Effector CD4-positive, alpha-beta T cell (primary cell): ENCODE results near the gene OPN1LW.
"Not testable (repeated sequence)": the region's sequence is repeated elsewhere in the genome, so short reads cannot be mapped to it uniquely, and the experiment has no call there.

Experiments
- DNase-seq: peaks from one replicate; pipeline ENCODE4 v3.0.0-alpha.2; 2020

The OPN1LW gene

GRCh38 chrX:154135458-154136229 is 8.4 kb upstream of the OPN1LW start:
- no peak for DNase-seq

GRCh38 chrX:154136627-154137161 is 7.3 kb upstream of the OPN1LW start:
- peak; percentile 55 for DNase-seq

- DNase-seq: no peak
These were observed 5.2 kb upstream of the OPN1LW start for GRCh38 chrX:154138857-154139256.

- DNase-seq: no peak
These were observed 3.8 kb upstream of the OPN1LW start for GRCh38 chrX:154140206-154140605.

- no peak for DNase-seq
These were observed 3.3 kb upstream of the OPN1LW start for GRCh38 chrX:154140742-154141141.

- DNase-seq: no peak
These were observed 1.7 kb upstream of the OPN1LW start for GRCh38 chrX:154142386-154142785.

GRCh38 chrX:154142950-154143745 is 895 bp upstream of the OPN1LW start:
- no peak for DNase-seq

DNA sequence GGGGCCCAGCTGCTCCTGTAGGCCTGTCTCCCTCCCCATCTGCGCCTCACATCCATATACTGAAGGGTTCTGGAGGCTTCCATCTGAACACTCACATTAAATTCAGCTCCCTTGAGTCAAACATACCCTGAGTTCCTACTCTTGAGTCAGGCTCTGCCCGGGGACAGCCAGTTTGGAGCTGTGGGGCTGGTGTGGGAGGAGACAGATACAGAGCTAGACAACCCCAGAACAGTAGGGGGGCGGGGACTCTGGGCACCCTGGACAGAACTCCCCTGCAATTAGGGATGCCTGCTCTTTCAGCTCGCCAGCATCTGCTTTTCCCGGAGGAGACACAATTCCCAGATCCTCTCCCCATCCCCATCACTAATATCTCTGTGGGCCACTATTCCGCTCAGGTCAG is 7.0 kb downstream of the OPN1LW start:
- DNase-seq: not testable (repeated sequence)

- not testable (repeated sequence) for DNase-seq
These were observed 12.2 kb downstream of the OPN1LW start for GRCh38 chrX:154156221-154156620.

DNA sequence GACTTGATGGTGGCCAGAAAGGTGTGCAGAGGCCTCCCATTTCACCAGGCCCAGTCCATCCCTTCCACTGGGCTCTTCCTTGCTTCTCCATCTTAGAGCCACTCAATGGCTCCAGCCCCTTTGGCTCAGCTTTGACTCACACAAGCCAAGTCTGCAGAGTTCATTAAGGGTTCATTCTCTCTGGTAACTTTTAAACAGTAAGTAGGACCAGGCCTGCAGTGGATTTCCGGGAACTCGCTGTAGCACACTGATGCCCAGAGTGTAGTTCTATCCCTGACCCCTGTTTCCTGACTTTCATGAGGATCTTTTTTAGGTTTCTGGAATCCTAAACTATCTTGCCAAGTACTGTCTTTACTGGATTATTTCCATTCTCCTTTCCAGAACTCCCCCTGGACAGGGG is 13.2 kb downstream of the OPN1LW start:
- not testable (repeated sequence) for DNase-seq

- not testable (repeated sequence) for DNase-seq
These were observed 15.3 kb downstream of the OPN1LW start for GRCh38 chrX:154159345-154159744.

GRCh38 chrX:154164902-154165301 is 20.9 kb downstream of the OPN1LW start:
- not testable (repeated sequence) for DNase-seq

DNA sequence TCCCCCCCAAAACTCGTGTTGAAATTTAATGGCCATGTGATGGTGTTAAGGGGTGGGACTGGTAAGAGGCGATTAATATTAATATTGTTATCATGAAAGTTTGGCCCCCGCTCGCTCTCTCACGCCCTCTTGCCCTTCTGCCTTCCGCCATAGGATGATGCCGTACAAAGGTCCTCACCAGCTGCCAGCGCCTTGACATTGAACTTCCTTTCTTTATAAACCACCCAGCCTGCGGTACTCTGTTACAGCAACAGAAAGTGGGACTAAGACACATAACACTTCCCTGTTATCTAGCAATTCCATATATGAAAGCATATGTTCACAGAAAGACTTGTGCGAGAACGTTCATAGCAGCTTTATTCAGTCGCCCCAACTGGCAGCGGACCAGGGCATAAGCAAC is 24.3 kb downstream of the OPN1LW start:
- not testable (repeated sequence) for DNase-seq

GRCh38 chrX:154172535-154172943 is 28.5 kb downstream of the OPN1LW start:
- not testable (repeated sequence) for DNase-seq

- not testable (repeated sequence) for DNase-seq
These were observed 30.3 kb downstream of the OPN1LW start for GRCh38 chrX:154174356-154174755.

DNA sequence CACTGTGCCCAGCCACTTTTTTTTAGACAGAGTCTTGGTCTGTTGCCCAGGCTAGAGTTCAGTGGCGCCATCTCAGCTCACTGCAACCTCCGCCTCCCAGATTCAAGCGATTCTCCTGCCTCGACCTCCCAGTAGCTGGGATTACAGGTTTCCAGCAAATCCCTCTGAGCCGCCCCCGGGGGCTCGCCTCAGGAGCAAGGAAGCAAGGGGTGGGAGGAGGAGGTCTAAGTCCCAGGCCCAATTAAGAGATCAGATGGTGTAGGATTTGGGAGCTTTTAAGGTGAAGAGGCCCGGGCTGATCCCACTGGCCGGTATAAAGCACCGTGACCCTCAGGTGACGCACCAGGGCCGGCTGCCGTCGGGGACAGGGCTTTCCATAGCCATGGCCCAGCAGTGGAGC is 38.3 kb downstream of the OPN1LW start, which contains the start of gene OPN1MW:
TSS of gene OPN1MW (plus strand) at position 301 of the 400 bp plus-strand sequence. CDS start at position 383, 82 bp downstream.
- not testable (repeated sequence) for DNase-seq

GRCh38 chrX:154183794-154184193 is 39.8 kb downstream of the OPN1LW start:
- DNase-seq: not testable (repeated sequence)

DNA sequence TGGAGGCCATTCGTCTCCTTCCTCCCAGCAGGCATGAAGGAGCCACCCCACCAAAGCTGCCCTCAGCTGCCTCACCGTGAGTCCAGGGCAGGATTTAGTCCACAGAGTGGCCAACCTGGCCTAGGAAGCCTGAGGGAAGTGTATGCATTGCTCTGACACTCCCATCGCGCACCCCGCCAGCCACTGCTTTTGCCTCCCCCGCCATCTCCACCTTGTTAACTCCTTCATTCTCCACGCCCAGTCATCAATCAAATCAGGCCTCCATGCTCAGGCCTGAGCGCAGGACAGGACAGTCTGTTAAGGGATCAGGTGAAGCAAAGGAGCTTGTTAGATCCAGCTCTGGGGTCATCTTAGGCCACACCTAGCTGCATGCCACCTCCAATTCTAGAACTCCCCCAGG is 48.8 kb downstream of the OPN1LW start:
- DNase-seq: not testable (repeated sequence)

GRCh38 chrX:154194316-154194715 is 50.3 kb downstream of the OPN1LW start:
- not testable (repeated sequence) for DNase-seq

DNA sequence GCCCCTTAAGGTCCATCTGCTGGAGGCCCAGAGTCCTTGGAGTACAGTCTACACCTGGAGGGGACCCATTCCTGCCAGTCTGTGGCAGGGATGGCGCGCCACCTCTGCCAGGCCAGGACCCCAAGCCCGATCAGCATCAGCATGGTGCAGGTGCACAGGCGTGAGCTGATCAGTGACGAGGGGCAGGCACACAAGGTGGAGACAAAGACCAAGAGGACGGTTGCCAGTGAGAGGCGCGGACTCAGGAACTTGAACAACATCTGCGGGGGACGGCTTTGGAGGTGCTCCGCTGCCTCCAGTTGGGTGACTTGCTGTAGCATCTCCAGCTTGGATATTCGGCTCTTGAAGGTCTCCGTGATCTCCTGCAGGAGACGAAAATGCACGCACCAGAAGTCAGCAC is 52.4 kb downstream of the OPN1LW start:
- DNase-seq: not testable (repeated sequence)
